Subcutaneous adipose tissue (tissue), 4 donors: ENCODE results near the gene TJP3. TPM values are rescaled to one million over a fixed set of nuclear protein-coding genes. Genes with fewer than 3 reads are reported as not detected.

Experiments used
- total RNA-seq, 4 donors: library from RNA; depleted of rRNA; stranded (reverse); fragments of >200 nt; gene quantifications; one replicate each; pipeline ENCODE4 v1.1.0, GENCODE V29; 2016
- TF ChIP-seq, protein P1 (sequence below): fragments of 450-650 bp; IDR thresholded peaks from one replicate; pipeline ENCODE4 v1.5.1; 2016; ENCODE audit warnings: low read depth, mild to moderate bottlenecking, control low read depth, antibody characterized with exemption, moderate library complexity

Gene TJP3
- total RNA-seq, 4 donors from 2014 or later: 0.22 TPM; not detected in 3

- TF ChIP-seq, protein P1, sequence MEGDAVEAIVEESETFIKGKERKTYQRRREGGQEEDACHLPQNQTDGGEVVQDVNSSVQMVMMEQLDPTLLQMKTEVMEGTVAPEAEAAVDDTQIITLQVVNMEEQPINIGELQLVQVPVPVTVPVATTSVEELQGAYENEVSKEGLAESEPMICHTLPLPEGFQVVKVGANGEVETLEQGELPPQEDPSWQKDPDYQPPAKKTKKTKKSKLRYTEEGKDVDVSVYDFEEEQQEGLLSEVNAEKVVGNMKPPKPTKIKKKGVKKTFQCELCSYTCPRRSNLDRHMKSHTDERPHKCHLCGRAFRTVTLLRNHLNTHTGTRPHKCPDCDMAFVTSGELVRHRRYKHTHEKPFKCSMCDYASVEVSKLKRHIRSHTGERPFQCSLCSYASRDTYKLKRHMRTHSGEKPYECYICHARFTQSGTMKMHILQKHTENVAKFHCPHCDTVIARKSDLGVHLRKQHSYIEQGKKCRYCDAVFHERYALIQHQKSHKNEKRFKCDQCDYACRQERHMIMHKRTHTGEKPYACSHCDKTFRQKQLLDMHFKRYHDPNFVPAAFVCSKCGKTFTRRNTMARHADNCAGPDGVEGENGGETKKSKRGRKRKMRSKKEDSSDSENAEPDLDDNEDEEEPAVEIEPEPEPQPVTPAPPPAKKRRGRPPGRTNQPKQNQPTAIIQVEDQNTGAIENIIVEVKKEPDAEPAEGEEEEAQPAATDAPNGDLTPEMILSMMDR: no peak
Observed at GRCh38 chr19:3748965-3749364, 40.8 kb downstream of the TJP3 start.

DNA sequence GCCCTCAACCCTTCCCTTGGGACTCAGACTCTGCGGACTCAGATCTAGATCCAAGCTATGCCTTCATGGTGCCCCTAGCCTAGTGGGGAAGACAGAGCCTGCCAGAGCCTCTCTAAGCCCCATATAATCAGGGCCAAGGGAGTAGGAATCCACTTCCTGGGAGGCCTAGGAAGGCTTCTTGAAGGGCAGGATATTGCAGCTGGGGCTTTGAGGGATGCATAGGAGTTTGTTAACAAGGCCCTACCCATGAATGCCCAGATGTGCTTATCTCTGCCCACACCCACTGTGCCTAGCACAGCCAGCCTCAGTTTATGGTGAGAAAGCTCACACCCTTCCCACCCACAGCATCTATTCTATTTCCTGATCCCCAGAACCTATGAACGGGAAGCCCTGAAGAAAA lies 42.0 kb downstream of the TJP3 start:
- TF ChIP-seq, protein P1: no peak

DNA sequence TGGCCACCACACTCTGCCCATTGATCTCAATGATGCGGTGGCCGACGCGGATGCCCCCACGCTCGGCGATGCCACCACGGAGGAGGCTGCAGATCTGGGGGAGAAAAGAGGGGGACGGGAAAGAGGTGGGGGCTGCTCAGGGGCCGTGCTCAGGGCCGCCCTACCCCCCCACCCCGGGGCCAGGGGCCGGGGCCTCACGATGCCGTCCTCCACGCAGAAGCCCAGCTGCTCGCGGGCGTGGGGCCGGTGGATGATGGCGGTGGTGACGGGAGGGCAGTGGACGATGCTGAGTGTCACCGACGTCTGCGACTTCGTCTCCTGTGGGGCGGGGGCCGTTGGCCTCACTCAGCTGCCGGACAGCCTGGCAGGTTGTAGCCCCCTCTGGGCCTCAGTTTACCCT lies 43.1 kb downstream of the TJP3 start:
- TF ChIP-seq, protein P1: no peak

- TF ChIP-seq, protein P1: no peak
Observed at GRCh38 chr19:3752492-3752891, 44.3 kb downstream of the TJP3 start.

GRCh38 chr19:3753631-3754410 lies 45.6 kb downstream of the TJP3 start:
- TF ChIP-seq, protein P1: no peak

DNA sequence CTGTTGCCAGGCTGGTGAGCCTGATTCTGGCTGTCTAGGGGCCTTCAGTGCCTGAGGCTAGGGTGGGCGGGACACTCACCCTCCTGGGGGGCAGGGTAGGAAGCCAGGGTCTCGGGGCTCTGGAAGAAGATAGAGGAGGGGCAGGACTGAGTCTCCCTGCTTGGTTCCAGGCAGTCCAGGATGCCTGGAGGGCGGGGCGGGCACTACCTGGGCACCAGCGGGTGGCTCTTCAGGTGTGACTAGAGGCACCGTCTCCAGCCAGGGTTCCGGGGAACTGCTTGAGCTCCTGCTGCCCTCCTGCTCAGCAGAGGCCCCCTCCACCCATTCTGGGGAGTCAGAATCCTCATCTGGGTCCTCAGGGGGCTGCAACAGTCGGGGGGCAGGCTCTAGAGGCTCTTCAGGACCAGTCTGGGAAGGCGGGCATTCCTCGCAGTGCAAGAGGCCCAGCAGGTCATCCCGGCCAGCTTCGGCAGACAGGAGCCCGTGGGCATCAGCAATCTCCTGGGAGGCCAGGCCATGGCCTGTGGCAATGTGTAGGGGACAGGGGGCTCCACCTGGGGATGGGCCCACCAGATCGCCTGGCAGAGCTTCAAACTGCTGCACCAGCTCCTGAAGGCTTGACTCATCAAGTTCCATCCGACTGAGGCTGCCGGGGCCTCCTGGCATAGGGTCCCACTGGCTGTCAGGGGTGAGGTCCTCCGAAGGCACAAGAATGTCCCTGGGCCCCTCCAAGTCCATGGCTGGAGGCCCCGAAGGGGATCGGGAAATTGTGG lies 51.5 kb downstream of the TJP3 start:
- TF ChIP-seq, protein P1: no peak

DNA sequence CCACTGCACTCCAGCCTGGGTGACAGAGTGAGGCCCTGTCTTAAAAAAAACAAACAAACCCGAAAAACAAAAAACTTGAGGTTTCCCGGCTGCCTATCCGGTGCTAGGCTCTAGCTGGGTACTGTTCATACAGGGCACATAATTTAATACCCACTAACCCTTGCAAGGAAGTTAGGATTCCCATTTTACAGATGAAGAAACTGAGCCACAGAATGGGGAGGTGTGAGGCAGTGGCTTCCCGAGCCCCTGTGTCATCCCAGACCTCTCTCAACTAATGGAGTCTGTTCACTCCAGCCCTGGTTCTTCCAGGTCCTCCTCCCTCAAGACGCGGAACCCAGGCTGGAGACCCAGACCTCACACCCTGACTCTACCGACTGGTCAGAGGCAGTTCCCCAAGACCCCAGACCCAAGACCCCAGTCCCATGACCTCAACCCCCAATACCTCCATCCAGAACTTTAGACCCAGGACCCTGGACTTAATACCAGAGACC lies 52.7 kb downstream of the TJP3 start:
- TF ChIP-seq, protein P1: no peak
